Stimulated activated naive CD8-positive, alpha-beta T cell treated with anti-CD3 and anti-CD28 coated beads, Interleukin-15, Interleukin-2, amounts not matched to agents 100 ng/mL and 50 ng/mL, for 24 hours (primary cell): ENCODE results near the gene SKI.
"Not testable (repeated sequence)": the region's sequence is repeated elsewhere in the genome, so short reads cannot be mapped to it uniquely, and the experiment has no call there.

ENCODE experiments used
- H3K27ac Mint-ChIP-seq: one replicate; pipeline ENCODE4 v1.8.0; 2021; ENCODE audit warnings: mild to moderate bottlenecking, mixed read lengths
- H3K27me3 Mint-ChIP-seq: one replicate; pipeline ENCODE4 v1.8.0; 2021; ENCODE audit warnings: mixed read lengths
- H3K36me3 Mint-ChIP-seq: one replicate; pipeline ENCODE4 v1.8.0; 2021; ENCODE audit warnings: low read depth, mixed read lengths
- H3K4me1 Mint-ChIP-seq: one replicate; pipeline ENCODE4 v1.8.0; 2021; ENCODE audit warnings: low read depth, mixed read lengths
- H3K4me3 Mint-ChIP-seq: one replicate; pipeline ENCODE4 v1.8.0; 2021; ENCODE audit warnings: mild to moderate bottlenecking, mixed read lengths
- H3K9me3 Mint-ChIP-seq: one replicate; pipeline ENCODE4 v1.8.0; 2021; ENCODE audit warnings: mixed read lengths

The SKI gene

DNA sequence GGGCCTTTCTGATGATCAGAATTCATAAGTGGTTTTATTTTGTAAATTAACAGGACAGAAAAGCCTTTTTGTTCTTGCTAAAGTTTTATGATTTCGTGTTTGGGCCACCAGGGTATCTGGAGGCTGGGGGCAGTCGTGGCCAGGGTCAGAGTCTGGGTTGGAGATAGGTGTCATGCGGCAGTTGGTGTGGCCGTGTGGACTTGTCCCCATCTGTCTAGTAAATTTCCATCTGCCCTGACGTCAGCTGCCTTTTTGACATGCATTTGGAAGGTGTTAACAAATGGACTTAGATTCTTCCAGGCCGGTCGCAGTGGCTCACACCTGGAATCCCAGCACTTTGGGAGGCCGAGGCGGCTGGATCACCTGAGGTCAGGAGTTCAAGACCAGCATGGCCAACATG lies 56.8 kb downstream of the SKI start:
- Mint-ChIP-seq H3K9me3 (no peaks in the 10 kb centered on the region), H3K36me3 (peaks cover 7% of the 10 kb centered on the region), H3K4me3 (no peak overlapping the region), H3K27me3 (no peaks in the 10 kb centered on the region), H3K27ac (no peak overlapping the region), H3K4me1 (peaks cover 37% of the 10 kb centered on the region)

- peaks cover 7% of the 10 kb centered on the region for H3K36me3 Mint-ChIP-seq
- H3K4me1 Mint-ChIP-seq, result peaks cover 57% of the 10 kb centered on the region
- no peak overlapping the region for H3K27ac Mint-ChIP-seq
- no peaks in the 10 kb centered on the region for H3K9me3 Mint-ChIP-seq
- H3K4me3 Mint-ChIP-seq, result no peak overlapping the region
- H3K27me3 Mint-ChIP-seq, result no peaks in the 10 kb centered on the region
Observed at GRCh38 chr1:2286923-2287322, 58.8 kb downstream of the SKI start.

DNA sequence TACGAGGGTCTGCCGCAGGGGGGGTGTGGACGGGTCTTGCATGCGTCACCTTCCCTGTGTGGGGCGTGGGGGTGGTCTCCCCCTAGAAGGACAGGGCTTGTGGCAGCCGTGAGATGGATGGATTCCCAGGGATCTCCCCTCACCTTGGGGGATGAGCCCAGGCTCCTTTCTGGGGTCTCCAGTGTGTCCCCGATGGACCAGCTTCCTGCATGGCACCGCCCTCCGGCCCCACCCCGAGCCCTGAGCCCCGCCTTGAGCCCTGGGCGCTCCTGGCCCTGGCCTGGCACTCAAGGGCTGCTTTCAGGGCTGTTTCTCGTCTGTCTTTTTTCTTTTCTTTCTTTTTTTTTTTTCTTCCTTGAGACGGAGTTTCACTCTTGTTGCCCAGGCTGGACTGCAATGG lies 59.5 kb downstream of the SKI start:
- no peak overlapping the region for H3K27ac Mint-ChIP-seq
- H3K27me3 Mint-ChIP-seq, result no peaks in the 10 kb centered on the region
- no peaks in the 10 kb centered on the region for H3K9me3 Mint-ChIP-seq
- peaks cover 64% of the 10 kb centered on the region for H3K4me1 Mint-ChIP-seq
- H3K4me3 Mint-ChIP-seq, result no peak overlapping the region
- H3K36me3 Mint-ChIP-seq, result peaks cover 7% of the 10 kb centered on the region

DNA sequence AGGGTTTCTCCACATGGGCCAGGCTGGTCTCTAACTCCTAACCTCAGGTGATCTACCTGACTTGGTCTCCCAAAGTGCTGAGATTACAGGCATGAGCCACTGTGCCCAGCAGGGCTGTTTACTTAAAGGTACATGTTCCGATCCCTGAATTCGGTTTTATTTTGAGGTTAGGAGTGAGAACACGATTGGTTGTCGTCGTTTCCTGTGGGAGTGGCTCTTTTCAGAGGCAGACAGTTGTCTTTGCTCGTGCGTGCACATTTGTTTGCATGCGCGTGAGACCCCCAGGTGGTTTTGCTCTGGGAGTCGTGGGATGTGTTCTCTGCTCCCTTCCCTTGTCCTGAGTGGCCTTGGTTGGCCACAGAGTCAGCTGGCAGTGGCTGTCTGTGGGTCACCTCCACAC lies 60.2 kb downstream of the SKI start:
- Mint-ChIP-seq H3K27me3 (no peaks in the 10 kb centered on the region), H3K36me3 (peaks cover 8% of the 10 kb centered on the region), H3K4me1 (peaks cover 70% of the 10 kb centered on the region), H3K27ac (peak overlapping the region; percentile 76), H3K9me3 (no peaks in the 10 kb centered on the region), H3K4me3 (peak overlapping the region; percentile 39)

GRCh38 chr1:2288816-2289536 lies 60.9 kb downstream of the SKI start:
- Mint-ChIP-seq H3K4me3 (no peak overlapping the region), H3K4me1 (peaks cover 73% of the 10 kb centered on the region), H3K36me3 (peaks cover 11% of the 10 kb centered on the region), H3K27me3 (no peaks in the 10 kb centered on the region), H3K27ac (peak overlapping the region; percentile 36), H3K9me3 (no peaks in the 10 kb centered on the region)

GRCh38 chr1:2289607-2290006 lies 61.5 kb downstream of the SKI start:
- H3K9me3 Mint-ChIP-seq, result no peaks in the 10 kb centered on the region
- H3K4me3 Mint-ChIP-seq, result peak overlapping the region; percentile 80
- peaks cover 11% of the 10 kb centered on the region for H3K36me3 Mint-ChIP-seq
- H3K27ac Mint-ChIP-seq, result peak overlapping the region; percentile 91
- peaks cover 79% of the 10 kb centered on the region for H3K4me1 Mint-ChIP-seq
- no peaks in the 10 kb centered on the region for H3K27me3 Mint-ChIP-seq

DNA sequence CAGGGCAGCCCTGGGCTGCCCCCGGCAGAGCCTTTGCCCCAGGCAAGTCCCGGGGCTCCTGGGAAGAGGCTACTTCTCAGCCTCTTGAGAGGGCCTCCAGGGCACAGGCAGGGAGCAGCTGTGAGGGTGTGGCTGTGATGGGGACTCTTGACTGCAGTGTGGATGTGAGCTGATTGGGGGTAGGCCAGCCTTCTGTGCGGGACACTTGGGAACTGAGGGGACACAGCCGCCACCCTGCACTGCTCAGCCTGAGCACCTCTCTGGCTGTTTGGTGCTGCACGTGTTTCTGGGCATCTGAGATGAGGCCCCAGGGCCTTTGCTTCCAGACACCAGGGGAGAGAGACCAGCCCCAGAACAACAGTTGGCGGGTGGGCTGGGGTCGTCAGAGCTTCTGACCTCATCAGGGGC lies 62.1 kb downstream of the SKI start:
- Mint-ChIP-seq H3K4me1 (peaks cover 84% of the 10 kb centered on the region), H3K4me3 (peak overlapping the region; percentile 80), H3K27ac (peak overlapping the region; percentile 91), H3K9me3 (no peaks in the 10 kb centered on the region), H3K36me3 (peaks cover 11% of the 10 kb centered on the region), H3K27me3 (no peaks in the 10 kb centered on the region)

DNA sequence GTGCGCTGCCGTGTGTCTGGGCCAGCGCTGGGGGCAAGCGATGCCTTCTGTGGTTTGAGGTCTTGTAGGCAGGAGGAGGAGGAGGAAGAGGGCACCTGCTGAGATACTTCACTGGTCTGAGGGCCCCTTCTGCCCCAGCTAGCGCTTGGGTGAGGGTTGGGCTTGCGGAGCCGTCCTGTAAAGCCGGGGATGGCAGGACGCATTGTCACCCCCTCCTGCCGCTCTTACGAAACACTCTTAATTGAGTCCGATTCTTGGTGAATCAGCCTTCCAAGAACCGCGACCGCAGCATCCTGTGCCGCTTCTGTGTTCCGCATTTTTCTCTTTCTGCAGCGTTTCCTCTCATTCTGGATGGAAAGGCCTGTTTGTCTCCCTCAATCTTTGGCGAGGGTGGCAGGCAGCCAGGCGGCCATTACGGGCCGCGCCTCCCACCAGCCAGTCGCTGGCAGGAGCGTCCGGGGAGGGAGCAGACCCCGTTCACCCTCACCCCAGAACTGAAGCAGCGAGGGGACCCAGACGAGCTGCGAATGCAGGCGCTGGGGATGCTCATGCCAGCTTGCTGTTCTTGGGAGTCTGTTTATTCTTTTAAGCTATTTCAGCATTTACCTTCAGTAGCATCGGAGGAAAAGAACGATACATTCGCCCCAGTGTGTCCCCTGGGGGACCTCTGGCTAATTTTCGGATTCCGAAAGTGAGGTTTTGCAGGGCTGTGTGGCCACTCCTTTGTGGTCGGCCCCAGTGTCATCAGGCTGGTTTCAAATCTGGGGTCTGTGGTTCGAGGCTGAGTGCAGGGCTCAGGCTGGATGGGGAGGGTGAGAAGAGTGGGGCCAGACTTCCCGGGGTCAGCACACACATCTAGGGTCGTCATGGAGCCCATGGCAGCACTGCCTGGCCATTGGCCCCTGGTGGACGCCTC lies 62.7 kb downstream of the SKI start:
- H3K36me3 Mint-ChIP-seq, result peaks cover 11% of the 10 kb centered on the region
- no peaks in the 10 kb centered on the region for H3K9me3 Mint-ChIP-seq
- H3K4me1 Mint-ChIP-seq, result peaks cover 91% of the 10 kb centered on the region
- peak overlapping the region; percentile 80 for H3K4me3 Mint-ChIP-seq
- H3K27ac Mint-ChIP-seq, result peak overlapping the region; percentile 91
- H3K27me3 Mint-ChIP-seq, result no peaks in the 10 kb centered on the region

DNA sequence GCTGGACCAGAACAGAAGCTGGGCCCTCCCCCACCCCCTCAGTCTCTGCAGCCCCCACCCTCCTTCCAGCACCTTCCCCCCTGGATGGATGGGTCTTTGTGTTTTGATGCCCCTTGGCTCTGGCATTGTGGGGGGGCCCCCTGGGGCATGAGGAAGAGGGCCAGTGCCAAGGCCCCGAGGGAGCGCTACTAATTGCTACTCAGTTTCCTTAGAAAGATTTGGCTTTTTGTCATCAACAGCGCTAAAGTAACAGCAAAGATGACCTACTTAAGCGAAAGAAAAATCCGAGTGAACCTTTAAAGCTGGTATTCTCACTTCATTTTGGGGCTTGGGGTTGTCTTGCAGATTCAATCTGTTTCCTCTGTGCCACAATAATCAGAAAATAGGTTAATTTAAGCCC lies 63.5 kb downstream of the SKI start:
- Mint-ChIP-seq H3K27me3 (no peaks in the 10 kb centered on the region), H3K36me3 (peaks cover 13% of the 10 kb centered on the region), H3K9me3 (no peaks in the 10 kb centered on the region), H3K4me1 (peaks cover 91% of the 10 kb centered on the region), H3K27ac (peak overlapping the region; percentile 61), H3K4me3 (peak overlapping the region; percentile 47)

DNA sequence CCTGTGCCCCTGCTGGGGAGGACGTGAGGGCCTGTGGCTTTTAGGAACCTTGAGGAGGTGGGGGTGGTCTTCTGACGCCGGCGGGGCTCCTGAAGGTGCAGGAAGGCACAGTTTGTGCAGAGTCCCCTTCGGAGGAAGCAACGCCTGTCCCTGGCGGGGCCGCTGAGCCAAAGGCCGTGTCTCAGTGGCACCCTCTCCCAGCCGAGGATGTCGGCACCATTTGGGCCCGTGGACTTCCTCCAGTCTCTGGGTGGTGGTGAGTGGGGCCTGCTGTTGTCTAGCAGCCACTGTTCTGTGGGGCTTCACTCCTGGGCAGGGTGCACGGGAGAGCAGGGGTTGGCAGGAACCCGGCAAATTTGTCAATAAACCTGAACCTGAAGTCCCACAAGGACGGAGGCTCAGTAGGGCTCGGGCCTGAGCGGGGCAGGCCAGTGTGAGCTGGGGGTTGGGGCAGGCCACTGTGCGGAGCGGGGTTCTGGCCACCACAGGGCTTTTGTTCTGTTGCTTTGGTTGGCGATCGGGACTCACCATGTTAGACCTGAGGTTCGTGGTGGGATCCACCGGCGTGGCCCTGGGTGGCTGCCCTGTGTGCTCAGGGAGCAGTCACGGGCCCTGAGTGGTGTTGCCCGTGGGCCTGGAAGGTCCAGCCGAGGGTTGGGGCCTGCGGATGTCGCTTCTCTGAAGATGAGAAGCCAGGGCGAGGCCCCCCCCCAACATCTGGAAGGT lies 64.8 kb downstream of the SKI start:
- H3K27ac Mint-ChIP-seq, result no peak overlapping the region
- no peaks in the 10 kb centered on the region for H3K27me3 Mint-ChIP-seq
- no peaks in the 10 kb centered on the region for H3K9me3 Mint-ChIP-seq
- H3K4me1 Mint-ChIP-seq, result peaks cover 91% of the 10 kb centered on the region
- peaks cover 13% of the 10 kb centered on the region for H3K36me3 Mint-ChIP-seq
- H3K4me3 Mint-ChIP-seq, result no peak overlapping the region

DNA sequence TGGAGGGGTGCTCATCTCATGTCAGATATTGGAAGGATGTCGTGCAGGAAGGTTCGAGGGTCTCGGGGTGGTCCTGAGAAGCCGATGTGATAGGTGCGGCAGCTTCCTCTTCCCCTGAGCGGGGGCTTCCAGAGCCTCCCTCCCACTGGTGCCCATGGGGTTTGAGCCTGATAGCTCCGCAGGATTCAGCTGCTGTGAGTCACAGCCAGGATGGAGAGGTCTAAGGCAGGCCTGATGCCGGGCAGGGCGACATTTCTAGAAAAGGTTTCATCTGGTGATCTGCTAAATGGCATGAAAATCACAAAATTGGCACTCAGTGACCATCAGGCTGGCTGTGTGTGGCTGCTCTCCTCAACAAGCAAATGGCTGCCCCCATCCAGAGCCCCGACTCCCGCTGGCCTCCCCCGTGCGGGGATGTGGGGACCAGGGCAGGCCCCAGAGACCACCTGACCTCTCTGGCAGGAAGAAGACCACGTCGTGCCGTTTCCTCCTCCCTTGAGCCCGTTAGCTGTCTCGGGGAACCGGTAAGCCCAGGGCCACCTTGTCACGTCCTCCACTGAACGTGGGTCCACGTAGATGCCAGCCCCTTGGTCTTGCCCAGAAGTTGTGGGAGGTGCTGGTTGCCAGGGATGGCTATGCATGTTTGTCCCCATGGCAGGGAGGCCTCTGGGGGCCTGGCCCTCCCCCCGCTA lies 66.1 kb downstream of the SKI start:
- Mint-ChIP-seq H3K27ac (no peak overlapping the region), H3K4me3 (no peak overlapping the region), H3K27me3 (no peaks in the 10 kb centered on the region), H3K36me3 (peaks cover 9% of the 10 kb centered on the region), H3K4me1 (peaks cover 91% of the 10 kb centered on the region), H3K9me3 (no peaks in the 10 kb centered on the region)

DNA sequence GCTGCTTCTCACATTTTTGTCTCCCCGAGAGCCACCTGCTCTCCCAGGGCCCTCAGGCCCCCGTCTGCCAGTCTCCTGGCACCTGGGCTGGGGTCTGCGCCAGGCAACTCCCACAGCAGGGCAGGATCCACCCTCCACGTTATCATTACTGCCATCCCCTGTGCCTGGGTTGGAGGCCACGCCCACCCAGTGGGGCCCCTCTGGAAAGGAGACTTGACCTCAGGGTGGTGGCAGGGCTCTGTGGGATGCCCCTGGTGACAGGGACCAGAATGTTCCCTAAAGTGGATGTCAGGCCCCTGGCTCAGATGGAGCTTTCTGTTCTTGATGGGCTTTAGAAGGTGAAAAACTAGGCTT lies 66.6 kb downstream of the SKI start:
- Mint-ChIP-seq H3K4me3 (no peak overlapping the region), H3K27me3 (no peaks in the 10 kb centered on the region), H3K9me3 (no peaks in the 10 kb centered on the region), H3K27ac (no peak overlapping the region), H3K36me3 (peaks cover 9% of the 10 kb centered on the region), H3K4me1 (peaks cover 92% of the 10 kb centered on the region)

- Mint-ChIP-seq H3K36me3 (peaks cover 9% of the 10 kb centered on the region), H3K4me3 (no peak overlapping the region), H3K27me3 (no peaks in the 10 kb centered on the region), H3K27ac (peak overlapping the region; percentile 42), H3K4me1 (peaks cover 90% of the 10 kb centered on the region), H3K9me3 (no peaks in the 10 kb centered on the region)
Observed at GRCh38 chr1:2295526-2295925, 67.4 kb downstream of the SKI start.

DNA sequence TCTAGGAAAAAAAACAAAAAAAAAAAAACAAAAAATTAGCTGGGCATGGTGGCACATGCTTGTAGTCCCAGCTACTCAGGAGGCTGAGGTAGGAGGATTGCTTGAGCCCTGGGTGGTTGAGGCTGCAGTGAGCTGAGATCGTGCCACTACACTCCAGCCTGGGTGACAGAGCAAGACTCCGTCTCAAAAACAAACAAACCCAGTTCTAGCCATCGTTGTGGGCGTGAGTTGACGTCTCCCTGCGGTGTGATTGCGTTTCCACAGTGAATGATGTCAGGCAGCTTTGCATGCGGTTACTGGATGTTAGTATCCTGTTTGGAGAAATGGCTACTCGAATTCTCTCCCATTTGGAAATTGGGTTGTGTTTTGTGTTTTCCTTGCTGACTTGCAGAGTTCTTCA lies 68.1 kb downstream of the SKI start:
- H3K27me3 Mint-ChIP-seq, H3K9me3 Mint-ChIP-seq, H3K4me3 Mint-ChIP-seq, H3K36me3 Mint-ChIP-seq: not testable (repeated sequence)
- peaks cover 86% of the 10 kb centered on the region for H3K4me1 Mint-ChIP-seq
- peak overlapping the region; percentile 77 for H3K27ac Mint-ChIP-seq
